ENCODE measurements around the gene KDM2B. TPM values are rescaled to one million over a fixed set of nuclear protein-coding genes. Genes with fewer than 3 reads are reported as not detected.

Gene KDM2B
- total and polyA plus RNA-seq, 2 experiments from 2014 or later = 59.4 to 161 TPM

- TF ChIP-seq ZNF114 (CRISPR knock-in tag; IDR thresholded peaks at IDR 0.05) (no peak), CTCF (conservative IDR thresholded peaks at IDR 0.05; ENCODE audit: low read depth in 2 of 2) (no peak), EZH2 (IDR thresholded peaks at IDR 0.05; ENCODE audit: low read depth, unreplicated experiment) (no peak), EZH2phosphoT487 (IDR thresholded peaks at IDR 0.05; ENCODE audit: unreplicated experiment) (no peak), NANOG (IDR thresholded peaks at IDR 0.05; ENCODE audit: borderline replicate concordance) (no peak), POLR2AphosphoS5 (IDR thresholded peaks at IDR 0.05; ENCODE audit: low read depth) (no peak)
Observed at GRCh38 chr12:121413917-121414316, 166.9 kb downstream of the KDM2B start (continued).

- Histone ChIP-seq H4K20me1 (replicated peaks; ENCODE audit: insufficient read depth) (peaks cover 25% of the 10 kb centered on the region), H3K79me2 (replicated peaks; ENCODE audit: insufficient read depth) (peaks cover 90% of the 10 kb centered on the region), H3F3A (replicated peaks; ENCODE audit: low read depth) (no peaks in the 10 kb centered on the region), H3K4me3 (no peak overlapping the region), H2AFZ (no peak overlapping the region), H3K9me2 (ENCODE audit: insufficient read depth) (no peaks in the 10 kb centered on the region), H3K27me3 (ENCODE audit: insufficient read depth) (no peaks in the 10 kb centered on the region), H3K27ac (ENCODE audit: low read depth) (no peak overlapping the region), H3K4me1 (ENCODE audit: insufficient read depth) (peaks cover 10% of the 10 kb centered on the region; the same call in 1 of the 2 replicates), H3K36me3 (ENCODE audit: insufficient read depth) (peaks cover 12% of the 10 kb centered on the region), H3K4me2 (no peak overlapping the region)
- no peak for ATAC-seq
- peaks cover 4% of the 10 kb centered on the region for H3K27me3 Mint-ChIP-seq (ENCODE audit: insufficient read depth, low read depth, poor library complexity)
- no peaks in the 10 kb centered on the region for H3K9me3 Mint-ChIP-seq
- no peak overlapping the region for H3K27ac Mint-ChIP-seq
- peaks cover 15% of the 10 kb centered on the region; the same call in 2 of the 3 replicates for H3K4me1 Mint-ChIP-seq
- DNase-seq (ENCODE audit: low spot score) = no peak
- H3K4me3 Mint-ChIP-seq = no peak overlapping the region
- H3K36me3 Mint-ChIP-seq (ENCODE audit: low read depth) = peaks cover 37% of the 10 kb centered on the region; the same call in 2 of the 3 replicates
- no peak for TF ChIP-seq ETS1 (IDR thresholded peaks at IDR 0.05)
- TF ChIP-seq STAT1 (IDR thresholded peaks at IDR 0.05; ENCODE audit: unreplicated experiment) = no peak
- no peak for TF ChIP-seq ZNF114 (CRISPR knock-in tag; IDR thresholded peaks at IDR 0.05)
- no peak for TF ChIP-seq CREB1 (CRISPR knock-in tag; IDR thresholded peaks at IDR 0.05; ENCODE audit: low read depth)
- no peak for TF ChIP-seq JUNB (IDR thresholded peaks at IDR 0.05; ENCODE audit: unreplicated experiment)
- no peak for TF ChIP-seq ZNF462 (CRISPR knock-in tag; IDR thresholded peaks at IDR 0.05)
- no peak for TF ChIP-seq POLR2AphosphoS5 (IDR thresholded peaks at IDR 0.05; ENCODE audit: low read depth)
- no peak for TF ChIP-seq REST (IDR thresholded peaks at IDR 0.05; ENCODE audit: unreplicated experiment)
Observed at GRCh38 chr12:121405211-121405610, 175.6 kb downstream of the KDM2B start.

Measured in GM23338 (cell line).